Measurements from ENCODE around the gene RFLNA. TPM values are rescaled to one million over a fixed set of nuclear protein-coding genes. Genes with fewer than 3 reads are reported as not detected.

The RFLNA gene
- total and polyA plus RNA-seq, 2 of the 4 experiments (the other 2 are of a cell fraction): not detected

- intact Hi-C loops (cut with micrococcal nuclease) (no loop called here), in situ Hi-C loops (cut with MboI; ENCODE audit: low sequenced_read_pairs) (loop anchor here (5.0 kb wide), 1 partner anchor 278 kb away; no protein-coding TSS in a partner anchor), dilution Hi-C loops (cut with HindIII; ENCODE audit: low sequenced_read_pairs, unreplicated experiment) (no loop called here)
- no peaks in the 10 kb centered on the region for H3K79me1 ChIP-seq (ENCODE audit: low read depth in 1 of 2, low read length in 2 of 2)
- no TSS peak for BruUV-seq (replicated peaks)
- ChIA-PET POLR2A (ENCODE audit: unreplicated experiment) (no interaction called here), CTCF (no interaction called here)
- H2BK15ac ChIP-seq (ENCODE audit: low read depth, low read length): no peak overlapping the region
- no peak overlapping the region for H3K14ac ChIP-seq (replicated peaks; ENCODE audit: low read depth, low read length)
- no peaks in the 10 kb centered on the region for H3K4me1 ChIP-seq (ENCODE audit: control insufficient read depth, insufficient read depth, low read length)
- no peak overlapping the region for H2BK120ac ChIP-seq (ENCODE audit: low read depth, low read length)
- H2AK9ac ChIP-seq (replicated peaks; ENCODE audit: low read depth, low read length, poor library complexity): no peak overlapping the region
- no peak overlapping the region for H2AK5ac ChIP-seq (ENCODE audit: low read depth, low read length)
- H3K9me1 ChIP-seq (ENCODE audit: insufficient read depth, low read length): no peaks in the 10 kb centered on the region
- ATAC-seq (ENCODE audit: low read depth) (no peak), DNase-seq (no peak)
- no peak overlapping the region for H3K23ac ChIP-seq (ENCODE audit: low read depth, low read length)
- H4K20me1 ChIP-seq (ENCODE audit: insufficient read depth, low read length): no peaks in the 10 kb centered on the region
- WGBS, 2 experiments (ENCODE audit: extremely low coverage in 2 of 2, insufficient read length in 1 of 2): 41% methylated on average over 6 of the region's 17 CpGs; no CpG with 5 or more reads in 1 of the 2 experiments
- H3K27ac ChIP-seq (ENCODE audit: insufficient read depth, low read length): no peak overlapping the region
- no peak overlapping the region for H3K4ac ChIP-seq (ENCODE audit: low read depth, low read length)
- no peaks in the 10 kb centered on the region for H3K36me3 ChIP-seq (ENCODE audit: control insufficient read depth, insufficient read depth, low read length)
- H3K9ac ChIP-seq (ENCODE audit: low read depth, low read length): no peak overlapping the region
- no peak overlapping the region for H3K18ac ChIP-seq (ENCODE audit: low read depth, low read length)
- H4K8ac ChIP-seq (ENCODE audit: low read depth in 2 of 2, low read length in 2 of 2): no peak overlapping the region
- H2BK20ac ChIP-seq (ENCODE audit: low read depth, low read length): no peak overlapping the region
- H3K4me3 ChIP-seq (ENCODE audit: insufficient read depth, low read depth, low read length): no peak overlapping the region
- TF ChIP-seq MAFK (IDR thresholded peaks at IDR 0.05; ENCODE audit: low read depth, low read length) (no peak), USF2 (IDR thresholded peaks at IDR 0.05; ENCODE audit: low read depth, low read length) (no peak), NFE2L2 (IDR thresholded peaks at IDR 0.05; ENCODE audit: low read depth, low read length) (no peak), RCOR1 (IDR thresholded peaks at IDR 0.05; ENCODE audit: insufficient replicate concordance, low read length) (no peak), RFX5 (IDR thresholded peaks at IDR 0.05; ENCODE audit: low read depth, low read length) (no peak), SMC3 (IDR thresholded peaks at IDR 0.05; ENCODE audit: low read depth, low read length) (no peak), RAD21 (IDR thresholded peaks at IDR 0.05; ENCODE audit: low read length) (no peak), CTCF (conservative IDR thresholded peaks at IDR 0.05; ENCODE audit: low read depth, low read length) (no peak), MAZ (IDR thresholded peaks at IDR 0.05; ENCODE audit: borderline replicate concordance, low read depth, low read length) (no peak), FOS (IDR thresholded peaks at IDR 0.05; ENCODE audit: low read depth, low read length) (no peak), BHLHE40 (IDR thresholded peaks at IDR 0.05; ENCODE audit: low read depth, low read length) (no peak)
- peaks cover 3% of the 10 kb centered on the region; the same call in 1 of the 2 replicates for H3K9me3 ChIP-seq (ENCODE audit: control insufficient read depth, insufficient read depth, low read length)
- H4K5ac ChIP-seq (ENCODE audit: low read depth, low read length): no peak overlapping the region
- H3K56ac ChIP-seq (ENCODE audit: extremely low read depth, insufficient read depth, low read length): no peak overlapping the region
- no peak overlapping the region for H4K91ac ChIP-seq (ENCODE audit: insufficient read depth, low read depth, low read length)
- H2AFZ ChIP-seq (replicated peaks; ENCODE audit: low read length, poor library complexity): no peak overlapping the region
- peaks cover 46% of the 10 kb centered on the region for H3K27me3 ChIP-seq (ENCODE audit: control insufficient read depth, insufficient read depth, low read length)
- H2BK5ac ChIP-seq (ENCODE audit: low read depth, low read length, poor library complexity, severe bottlenecking): no peak overlapping the region
- H3K4me2 ChIP-seq (ENCODE audit: low read depth, low read length): no peak overlapping the region
These were observed 20.6 kb downstream of the RFLNA start for GRCh38 chr12:124315372-124316044.

All from IMR-90 (cell line).